Effector CD8-positive, alpha-beta T cell (primary cell): ENCODE data around the gene XYLB.
A peak's percentile ranks its signal among the peaks of the same experiment; 100 is the strongest.
"Not testable (repeated sequence)": the region's sequence is repeated elsewhere in the genome, so short reads cannot be mapped to it uniquely, and the experiment has no call there.

Experiments
- DNase-seq: peaks from one replicate; lab custom pipeline; 2025; lab: John Stamatoyannopoulos, UW

The XYLB gene

GRCh38 chr3:38396239-38396638 is 49.7 kb downstream of the XYLB start:
- no peak for DNase-seq

DNA sequence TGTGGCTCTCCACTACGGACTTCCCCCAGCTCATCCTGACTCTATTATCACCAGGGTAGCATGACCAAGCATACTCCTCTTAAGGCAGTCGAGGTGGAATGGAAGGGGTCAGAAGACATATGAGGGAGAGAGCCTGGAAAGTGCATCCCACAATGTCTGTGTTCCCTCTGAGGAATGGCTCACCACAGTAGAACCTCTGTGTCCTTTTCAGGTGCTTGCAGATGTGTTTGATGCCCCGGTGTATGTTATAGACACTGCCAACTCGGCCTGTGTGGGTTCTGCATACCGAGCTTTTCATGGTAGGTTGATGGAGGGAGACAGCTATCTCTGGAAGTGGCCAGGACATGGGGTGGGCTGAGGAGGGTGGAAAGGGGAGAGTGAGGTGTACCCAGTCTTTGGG is 50.3 kb downstream of the XYLB start:
- no peak for DNase-seq

- no peak for DNase-seq
Measured at GRCh38 chr3:38397320-38397719, 50.7 kb downstream of the XYLB start.

DNA sequence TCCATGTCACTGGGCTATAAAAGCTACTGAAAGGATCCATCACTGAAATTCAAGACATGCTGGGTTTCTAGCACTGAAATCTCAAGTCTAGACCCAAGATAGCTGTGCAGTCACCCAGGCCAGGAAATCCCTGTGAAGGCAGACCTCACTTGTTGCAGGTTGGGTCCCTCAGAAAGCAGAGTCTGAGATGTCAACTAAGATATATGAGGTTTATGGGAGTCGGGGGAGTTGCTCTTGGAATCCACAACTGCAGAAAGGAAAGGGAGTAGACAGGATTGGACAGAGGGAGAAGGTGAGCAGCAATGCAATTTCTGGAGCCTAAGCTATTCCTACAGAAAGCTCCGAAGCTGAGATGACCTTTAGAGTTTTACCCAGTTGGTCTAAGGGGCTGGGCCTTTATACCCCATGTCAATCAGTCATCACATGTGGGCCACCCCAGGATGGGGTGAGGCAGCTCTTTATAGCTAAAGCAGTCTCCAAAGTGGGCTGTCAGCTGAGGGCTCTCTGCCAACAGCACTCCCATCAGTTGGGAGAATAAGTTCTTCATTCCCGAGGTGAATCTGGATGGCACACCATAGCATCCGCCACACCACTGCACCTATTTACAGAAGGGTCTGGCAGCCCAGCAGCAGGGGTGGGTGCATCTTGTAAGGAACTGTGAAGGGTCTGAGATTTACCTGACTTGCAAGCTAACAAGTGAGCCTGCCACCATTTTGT is 54.8 kb downstream of the XYLB start:
- DNase-seq, result no peak

DNA sequence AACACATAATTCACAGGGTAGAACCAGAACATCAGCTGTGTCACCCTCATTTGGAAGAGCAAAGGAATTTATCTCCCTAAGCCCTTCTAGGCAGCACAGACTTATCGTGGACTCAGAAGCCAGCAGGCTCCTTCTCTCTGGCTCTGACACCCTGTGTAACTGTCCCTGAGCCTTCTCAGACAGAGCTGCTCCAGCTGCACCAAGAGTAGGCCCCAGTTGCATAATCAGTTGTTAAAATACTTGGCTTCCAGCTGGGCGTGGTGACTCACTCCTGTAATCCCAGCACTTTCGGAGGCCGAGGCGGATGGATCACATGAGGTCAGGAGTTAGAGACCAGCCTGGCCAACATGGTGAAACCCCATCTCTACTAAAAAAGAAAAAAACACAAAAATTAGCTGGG is 57.7 kb downstream of the XYLB start:
- no peak for DNase-seq

GRCh38 chr3:38411591-38411990 is 65.0 kb downstream of the XYLB start:
- no peak for DNase-seq

GRCh38 chr3:38420758-38421157 is 74.2 kb downstream of the XYLB start:
- not testable (repeated sequence) for DNase-seq

DNA sequence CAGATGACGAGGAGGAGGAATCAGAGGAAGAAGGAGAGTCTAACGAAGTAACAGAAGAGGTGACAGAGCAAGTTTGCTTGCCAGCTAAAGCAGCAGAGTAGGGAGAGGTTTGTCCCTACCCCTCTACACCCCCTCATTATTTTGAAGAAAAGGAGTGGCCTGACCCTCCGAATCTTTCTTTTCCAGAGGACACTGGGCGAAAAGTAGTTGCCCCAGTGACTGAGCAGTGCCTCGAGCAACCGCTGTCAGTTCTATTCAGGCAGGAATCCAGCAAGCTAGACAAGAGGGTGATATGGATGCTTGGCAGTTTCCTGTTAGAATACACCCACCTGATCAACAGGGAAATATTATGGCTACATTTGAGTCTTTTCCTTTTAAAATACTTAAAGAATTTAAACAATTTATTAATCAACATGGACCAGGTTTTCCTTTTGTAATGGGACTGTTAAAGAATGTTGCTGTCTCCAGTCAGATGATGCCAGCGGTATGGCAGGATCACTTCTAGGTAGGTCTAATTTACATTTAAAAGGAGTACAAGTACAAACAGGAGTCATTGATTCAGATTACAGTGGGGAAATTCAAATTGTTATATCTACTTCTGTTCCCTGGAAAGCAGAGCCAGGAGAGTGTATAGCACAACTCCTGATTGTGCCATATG is 75.2 kb downstream of the XYLB start:
- DNase-seq, result no peak

DNA sequence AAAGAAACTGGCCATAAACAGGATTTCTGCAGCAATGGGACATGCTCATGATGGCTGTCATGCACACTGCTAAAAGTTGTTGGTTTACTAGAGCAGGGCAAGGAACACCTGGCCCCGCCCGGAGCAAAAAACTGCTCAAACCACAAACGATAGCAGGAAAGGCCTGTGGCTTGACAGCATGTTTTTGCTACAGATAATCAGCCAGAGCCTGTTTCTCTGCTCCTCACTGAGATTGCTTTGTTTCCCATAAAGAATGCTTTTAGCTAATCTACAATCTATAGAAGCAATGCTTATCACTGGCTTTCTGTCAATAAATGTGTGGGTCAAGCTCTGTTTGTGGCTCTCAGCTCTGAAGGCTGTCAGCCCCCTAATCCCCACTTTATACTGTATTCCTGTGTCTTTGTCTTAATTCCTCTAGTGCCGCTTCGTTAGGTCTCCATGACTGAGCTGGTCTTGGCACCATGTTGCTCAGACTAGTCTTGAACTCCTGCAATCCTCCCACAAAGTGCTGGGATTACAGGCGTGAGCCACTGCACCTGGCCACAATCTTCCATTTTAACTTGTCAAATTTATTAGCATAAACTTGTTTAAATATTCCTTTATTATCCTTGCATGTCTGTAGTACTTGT is 80.3 kb downstream of the XYLB start:
- DNase-seq, result not testable (repeated sequence)

- DNase-seq, result not testable (repeated sequence)
Measured at GRCh38 chr3:38432871-38433658, 86.5 kb downstream of the XYLB start.

GRCh38 chr3:38433661-38434060 is 87.1 kb downstream of the XYLB start:
- not testable (repeated sequence) for DNase-seq

DNA sequence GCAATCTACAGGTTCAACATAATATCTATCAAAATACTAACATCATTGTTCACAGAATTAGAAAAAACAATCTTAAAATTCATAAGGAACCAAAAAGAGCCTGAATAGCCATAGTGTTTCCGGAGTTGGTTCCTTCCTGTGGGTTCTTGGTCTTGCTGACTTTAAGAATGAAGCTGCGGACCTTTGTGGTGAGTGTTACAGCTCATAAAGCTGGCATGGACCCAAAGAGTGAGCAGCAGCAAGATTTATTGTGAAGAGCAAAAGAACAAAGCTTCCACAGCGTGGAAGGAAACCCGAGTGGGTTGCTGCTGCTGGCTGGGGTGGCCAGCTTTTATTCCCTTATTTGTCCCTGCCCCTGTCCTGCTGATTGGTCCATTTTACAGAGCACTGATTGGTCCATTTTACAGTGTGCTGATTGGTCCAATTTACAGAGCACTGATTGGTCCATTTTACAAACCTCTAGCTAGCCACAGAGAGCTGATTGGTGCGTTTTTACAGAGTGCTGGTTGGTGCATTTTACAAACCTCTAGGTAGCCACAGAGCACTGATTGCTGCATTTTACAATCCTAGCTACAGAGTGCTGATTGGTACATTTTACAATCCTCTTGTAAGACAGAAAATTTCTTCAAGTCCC is 92.0 kb downstream of the XYLB start:
- not testable (repeated sequence) for DNase-seq

DNA sequence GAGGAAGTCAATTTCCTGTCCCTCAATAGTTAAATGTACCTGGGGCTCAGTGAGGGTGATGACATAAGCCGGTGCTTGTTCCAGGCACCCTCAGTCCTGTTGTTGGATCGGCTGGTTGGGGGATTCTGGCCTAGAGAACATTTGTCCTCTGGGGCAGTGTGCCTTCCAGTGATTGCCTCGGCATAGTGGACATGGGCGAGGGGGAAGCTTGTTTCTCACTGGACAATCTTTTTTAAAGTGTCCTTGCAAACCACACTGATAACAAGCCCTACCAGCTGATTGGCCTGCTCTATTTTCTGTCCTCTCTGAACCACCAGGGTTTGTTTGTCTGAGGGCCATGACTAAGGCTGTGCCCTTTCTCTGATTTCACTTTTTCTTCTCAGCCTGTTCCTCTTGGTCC is 96.6 kb downstream of the XYLB start:
- not testable (repeated sequence) for DNase-seq

DNA sequence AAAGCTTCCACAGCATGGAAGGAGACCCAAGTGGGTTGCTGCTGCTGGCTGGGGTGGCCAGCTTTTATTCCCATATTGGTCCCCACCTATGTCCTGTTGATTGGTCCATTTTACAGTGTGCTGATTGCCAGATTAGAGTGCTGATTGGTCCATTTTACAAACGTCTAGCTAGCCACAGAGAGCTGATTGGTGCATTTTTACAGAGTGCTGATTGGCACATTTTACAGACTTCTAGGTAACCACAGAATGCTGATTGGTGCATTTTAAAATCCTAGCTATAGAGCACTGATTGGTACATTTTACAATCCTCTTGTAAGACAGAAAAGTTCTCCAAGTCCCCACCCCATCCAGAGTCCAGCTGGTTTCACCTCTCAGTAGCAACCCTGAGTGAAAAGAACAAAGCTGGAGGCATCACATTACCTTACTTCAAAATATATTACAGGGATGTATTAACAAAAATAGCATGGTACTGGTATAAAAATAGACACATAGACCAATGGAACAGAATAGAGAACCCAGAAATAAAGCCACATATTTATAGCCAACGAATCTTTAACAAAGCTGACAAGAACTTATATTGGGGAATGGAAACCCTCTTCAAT is 99.6 kb downstream of the XYLB start:
- DNase-seq, result no peak

DNA sequence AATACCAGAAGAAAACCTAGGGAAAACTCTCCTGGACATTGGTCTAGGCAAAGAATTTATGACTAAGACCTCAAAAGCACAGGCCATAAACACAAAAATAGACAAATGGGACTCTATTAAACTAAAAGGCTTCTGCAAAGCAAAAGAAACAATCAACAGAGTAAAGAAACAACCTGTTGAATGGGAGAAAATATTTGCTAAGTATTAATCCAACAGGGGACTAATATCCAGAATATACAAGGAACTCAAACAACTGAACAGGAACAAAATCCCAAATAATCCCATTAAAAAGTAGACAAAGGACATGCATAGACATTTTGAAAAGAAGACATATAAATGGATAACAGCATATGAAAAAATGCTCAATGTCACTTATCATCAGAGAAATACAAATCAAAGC is 100.2 kb downstream of the XYLB start:
- DNase-seq, result no peak

- DNase-seq, result no peak
Measured at GRCh38 chr3:38450853-38451252, 104.3 kb downstream of the XYLB start.

GRCh38 chr3:38453075-38453912 is 106.7 kb downstream of the XYLB start, which contains the start of gene ACVR2B:
Gene ACVR2B (plus strand): TSS chr3:38453890. CDS start chr3:38454323, 433 bp downstream.
- peak; percentile 63 for DNase-seq

GRCh38 chr3:38453913-38454177 is 107.3 kb downstream of the XYLB start:
- DNase-seq, result no peak

- no peak for DNase-seq
Measured at GRCh38 chr3:38454178-38454883, 107.7 kb downstream of the XYLB start.
